Gastrocnemius medialis (tissue), 4 donors: ENCODE data around the gene SNRPB.

Experiments
- CTCF ChIP-seq, 5 experiments: fragments of 450-650 bp in 3 of 5; fragments of 200-600 bp in 2 of 5; sonication (generic) in 2 of 5; IDR thresholded peaks in 4 of 5; conservative IDR thresholded peaks in 1 of 5; 1 replicate in 4 of 5; 2 replicates in 1 of 5; pipeline ENCODE4 v1.5.1; 2016 to 2019; ENCODE audit warnings: antibody characterized with exemption in 5 of 5, mild to moderate bottlenecking in 3 of 5, moderate library complexity in 3 of 5
- POLR2A ChIP-seq, 2 donors: fragments of 450-650 bp; IDR thresholded peaks; one replicate each; pipeline ENCODE4 v1.6.1; 2017; ENCODE audit warnings: antibody characterized with exemption in 2 of 2, mild to moderate bottlenecking in 2 of 2, moderate library complexity in 2 of 2

- TF ChIP-seq CTCF (IDR thresholded peaks at IDR 0.05 in 4 of 5, conservative IDR thresholded peaks at IDR 0.05 in 1 of 5), result no peak
- no peak for TF ChIP-seq POLR2A (IDR thresholded peaks at IDR 0.05)
Observed at GRCh38 chr20:2509794-2510193, 39.2 kb upstream of the SNRPB start.
